IPS-18c (cell line): ENCODE data around the gene PRSS27.
"Not testable (repeated sequence)": the region's sequence is repeated elsewhere in the genome, so short reads cannot be mapped to it uniquely, and the experiment has no call there.

ENCODE experiments used
- H3K4me3 ChIP-seq: 2 replicates; pipeline ENCODE4 v1.7.0; 2013; ENCODE audit warnings: low read depth, mild to moderate bottlenecking, low read length, moderate library complexity; ENCODE audit not compliant: insufficient read depth
- H3K9me3 ChIP-seq: one replicate; pipeline ENCODE4 v1.6.1; 2013; ENCODE audit warnings: mild to moderate bottlenecking, low read length, moderate library complexity; ENCODE audit not compliant: control insufficient read depth, insufficient read depth

Gene PRSS27

GRCh38 chr16:2706085-2706484, 13.9 kb downstream of the PRSS27 start:
- H3K4me3 ChIP-seq, result no peak overlapping the region
- no peaks in the 10 kb centered on the region for H3K9me3 ChIP-seq

GRCh38 chr16:2705351-2705750, 14.7 kb downstream of the PRSS27 start:
- Histone ChIP-seq H3K9me3 (no peaks in the 10 kb centered on the region), H3K4me3 (no peak overlapping the region)

DNA sequence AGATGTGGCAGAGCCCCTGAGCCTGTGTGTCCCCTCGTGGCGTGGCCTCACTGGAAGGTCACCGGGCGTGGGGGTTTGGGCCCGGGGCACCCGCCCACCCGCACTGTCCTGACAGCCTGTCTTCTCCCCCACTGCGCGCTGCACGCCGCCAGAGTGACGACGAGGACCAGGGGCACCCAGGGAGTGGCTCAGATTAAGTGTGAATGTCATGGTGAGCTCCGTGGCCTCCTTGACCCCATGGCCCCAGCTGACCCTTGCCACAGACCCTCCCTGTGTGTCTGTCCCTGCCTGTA, 15.1 kb downstream of the PRSS27 start:
- no peak overlapping the region for H3K4me3 ChIP-seq
- no peaks in the 10 kb centered on the region for H3K9me3 ChIP-seq

DNA sequence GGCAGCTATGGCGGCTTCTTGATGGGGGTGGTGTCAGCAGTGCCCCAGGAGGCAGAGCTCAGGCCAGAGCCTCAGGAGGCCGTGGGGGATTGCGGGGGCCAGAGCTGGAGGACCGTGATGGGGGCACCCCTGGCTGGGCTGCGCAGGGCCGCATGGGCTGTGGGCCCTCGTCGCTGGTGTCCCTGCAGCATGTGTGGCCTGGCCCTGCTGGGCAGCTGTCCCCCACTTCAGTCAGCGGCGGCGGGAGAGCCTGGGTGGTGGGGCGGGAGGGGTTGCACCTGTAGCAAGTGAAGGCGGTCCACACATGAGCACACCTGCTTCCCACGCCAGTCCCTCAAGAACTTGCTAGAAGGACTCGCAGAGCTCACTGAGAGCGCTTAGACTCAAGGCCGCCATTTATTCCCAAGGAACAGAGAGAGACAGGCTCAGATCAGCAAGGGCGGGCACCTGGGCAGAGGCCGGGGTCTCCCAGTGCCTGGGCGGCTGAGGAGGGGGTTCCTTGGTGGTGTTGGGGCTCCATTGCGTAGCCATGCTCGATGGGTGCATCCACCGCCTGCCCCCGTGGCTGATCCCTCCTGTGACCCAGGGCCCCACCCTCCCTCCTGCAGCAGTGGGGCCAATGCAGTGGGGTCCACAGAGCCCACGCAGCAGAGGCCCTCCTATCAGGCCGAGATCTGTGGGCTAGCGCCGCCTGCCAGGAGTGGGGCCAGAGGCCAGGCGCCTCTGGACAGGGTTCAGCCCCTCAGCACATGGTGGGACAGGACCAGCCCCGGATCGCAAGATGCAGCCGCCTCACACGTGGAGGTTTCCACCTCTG, 15.7 kb downstream of the PRSS27 start:
- Histone ChIP-seq H3K4me3 (no peak overlapping the region), H3K9me3 (no peaks in the 10 kb centered on the region)

DNA sequence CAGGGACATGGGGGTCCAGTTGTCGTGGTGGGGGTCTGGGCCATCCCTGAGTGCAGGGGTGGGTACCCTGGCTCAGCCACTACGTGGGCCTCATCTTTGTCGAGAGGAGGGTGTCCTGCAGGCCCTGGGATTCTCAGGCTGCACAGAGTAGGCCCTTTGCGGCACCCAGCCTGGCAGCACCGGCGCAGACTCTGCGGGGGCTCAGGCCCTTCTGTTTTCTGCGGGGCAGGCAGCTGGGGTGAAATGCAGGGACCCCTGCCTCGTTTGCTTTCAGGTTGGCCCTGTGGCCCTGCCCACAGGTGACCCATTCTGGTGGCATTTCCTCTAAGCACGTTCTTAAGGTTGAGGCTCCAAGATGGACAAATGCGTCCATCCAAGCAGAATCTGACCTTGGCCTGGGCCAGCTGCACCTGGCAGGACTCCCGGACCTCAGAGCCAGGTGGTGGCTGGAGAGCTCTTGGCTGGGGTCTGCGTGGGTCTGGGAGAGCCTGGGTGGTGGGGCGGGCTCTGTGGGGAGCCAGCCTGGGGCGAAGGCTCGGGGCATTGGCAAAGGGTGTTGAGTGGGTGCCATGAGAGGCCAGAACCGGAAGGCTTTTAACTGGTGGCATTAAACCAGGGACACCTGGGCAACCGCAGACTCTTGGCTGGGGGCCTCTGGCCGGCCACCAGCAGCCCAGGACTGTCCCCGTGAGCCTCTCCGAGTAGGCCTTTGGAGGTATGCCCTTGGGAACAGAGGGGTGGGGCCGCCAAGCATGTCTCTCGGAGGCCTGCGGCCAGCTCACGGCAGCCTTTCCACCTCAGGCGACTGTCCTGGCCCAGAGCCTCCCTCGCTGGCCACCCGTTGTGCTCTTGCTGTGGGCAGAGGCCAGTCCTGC, 16.9 kb downstream of the PRSS27 start:
- H3K4me3 ChIP-seq, result no peak overlapping the region
- H3K9me3 ChIP-seq, result no peaks in the 10 kb centered on the region

- H3K4me3 ChIP-seq, result no peak overlapping the region
- H3K9me3 ChIP-seq, result no peaks in the 10 kb centered on the region
These were observed 17.6 kb downstream of the PRSS27 start for GRCh38 chr16:2702438-2702825.

DNA sequence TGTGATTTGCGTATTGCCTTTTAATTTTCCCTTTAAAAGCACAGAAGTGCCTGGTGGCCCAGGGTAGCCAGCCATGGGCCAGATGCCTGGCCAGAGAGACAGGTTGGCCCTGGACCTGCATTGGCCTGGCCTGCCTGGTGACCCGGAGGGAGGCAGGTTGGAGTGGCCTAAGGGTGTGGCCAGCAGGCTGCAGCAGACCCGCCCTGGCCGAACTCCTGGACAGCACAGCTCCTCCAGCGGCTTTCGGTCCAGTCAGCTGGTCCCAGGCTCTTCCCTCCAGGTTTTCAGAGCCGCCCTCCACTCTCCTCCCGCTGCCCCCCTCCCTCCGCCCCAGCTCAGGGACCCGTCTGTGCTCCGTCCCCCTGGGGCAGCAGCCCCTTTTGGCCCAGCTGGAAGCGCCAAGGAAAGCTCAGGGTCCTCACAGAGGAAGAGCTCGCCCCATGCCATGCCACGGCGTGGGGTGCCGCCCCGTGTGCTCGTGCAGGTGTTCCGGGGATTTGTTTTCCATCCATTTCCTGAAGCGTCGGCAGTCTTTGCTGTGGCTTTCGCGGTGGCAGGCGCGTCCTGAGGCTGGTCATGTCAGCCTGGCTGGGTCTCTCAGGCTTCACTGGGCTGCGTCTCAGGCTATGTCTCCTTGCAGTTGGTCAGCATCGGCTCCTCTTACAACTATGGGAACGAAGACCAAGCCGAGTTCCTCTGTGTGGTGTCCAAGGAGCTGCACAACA, 18.1 kb downstream of the PRSS27 start:
- Histone ChIP-seq H3K4me3 (no peak overlapping the region), H3K9me3 (no peaks in the 10 kb centered on the region)

- H3K9me3 ChIP-seq, result no peaks in the 10 kb centered on the region
- H3K4me3 ChIP-seq, result no peak overlapping the region
These were observed 18.8 kb downstream of the PRSS27 start for GRCh38 chr16:2701272-2701671.

- Histone ChIP-seq H3K4me3 (no peak overlapping the region), H3K9me3 (no peaks in the 10 kb centered on the region)
These were observed 19.2 kb downstream of the PRSS27 start for GRCh38 chr16:2700786-2701185.

DNA sequence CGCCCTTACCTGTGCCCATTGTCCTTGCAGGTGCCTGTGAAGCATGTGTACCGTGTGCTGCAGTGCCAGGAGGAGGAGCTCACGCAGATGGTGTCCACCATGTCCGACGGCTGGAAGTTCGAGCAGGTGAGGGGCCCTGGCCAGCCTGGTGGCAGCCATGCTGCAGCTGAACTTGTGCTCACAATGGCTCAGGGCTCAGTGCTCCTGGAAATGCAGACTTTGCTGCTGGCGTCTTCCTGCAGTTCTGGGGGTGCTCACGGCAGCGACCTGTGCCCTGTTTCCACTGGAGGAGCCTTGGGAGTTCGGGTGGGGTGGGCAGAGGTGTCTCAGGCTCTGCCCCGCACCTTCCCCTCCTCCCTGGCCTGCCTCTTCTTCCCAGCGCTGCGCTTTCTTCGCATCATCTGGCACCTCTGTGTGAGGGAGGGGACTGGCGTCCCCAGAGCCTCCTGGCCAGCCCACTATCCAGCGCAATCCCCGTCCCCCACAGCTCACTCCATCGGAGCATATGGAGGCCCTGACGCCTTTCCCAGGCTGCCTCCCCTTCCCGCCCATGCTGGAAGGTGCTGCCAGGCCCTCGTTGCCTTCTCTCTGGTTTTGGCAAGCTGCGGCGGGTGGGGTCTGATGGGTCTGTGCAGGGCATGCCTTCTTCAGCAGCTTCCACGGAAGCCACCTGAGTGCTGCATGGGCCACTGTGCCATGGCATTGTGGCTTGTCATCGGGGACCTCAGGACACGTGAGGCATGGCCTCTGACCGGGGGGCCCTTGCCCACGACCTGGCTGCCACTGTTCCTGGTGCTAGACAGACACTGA, 20.0 kb downstream of the PRSS27 start:
- H3K9me3 ChIP-seq, result no peaks in the 10 kb centered on the region
- no peak overlapping the region for H3K4me3 ChIP-seq

GRCh38 chr16:2698965-2699750, 20.9 kb downstream of the PRSS27 start:
- no peak overlapping the region for H3K4me3 ChIP-seq
- no peaks in the 10 kb centered on the region for H3K9me3 ChIP-seq

DNA sequence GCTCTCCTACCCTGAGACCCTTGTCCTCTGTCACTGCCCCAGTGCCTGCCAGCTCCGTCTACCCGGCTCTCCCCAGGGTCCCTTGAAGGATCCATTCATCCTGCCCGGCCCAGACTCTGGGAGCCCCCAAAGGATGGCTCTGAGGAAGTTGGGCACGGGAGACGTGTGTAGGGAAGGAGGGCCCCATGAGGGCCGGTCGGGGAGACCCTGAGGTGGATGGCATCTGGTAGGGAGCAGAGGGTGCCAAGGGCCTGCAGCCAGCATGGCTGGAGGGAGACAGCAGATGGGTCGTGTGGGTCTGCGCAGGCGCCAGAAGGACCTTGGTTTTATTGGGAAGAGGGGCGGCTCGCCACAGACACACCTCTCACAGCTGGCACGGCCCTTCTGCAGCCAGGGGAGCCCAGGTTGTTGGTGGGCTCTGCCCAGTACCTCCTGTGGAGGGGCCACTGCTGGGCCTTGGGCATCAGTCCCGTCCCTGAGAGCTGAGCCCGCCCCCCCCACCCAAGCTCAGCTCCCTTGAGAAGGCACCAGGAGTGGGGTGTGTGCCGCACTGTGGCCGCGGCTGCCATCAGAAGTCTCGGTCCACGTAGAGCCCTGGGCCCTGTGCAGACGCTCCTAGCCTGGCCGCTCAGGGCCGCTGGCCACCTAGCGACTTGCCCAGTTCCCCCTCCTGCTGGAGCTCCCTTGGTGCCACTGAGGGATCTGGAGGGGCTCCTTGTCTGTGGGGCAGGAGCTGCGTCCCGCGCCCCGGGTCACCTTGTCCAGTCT, 21.7 kb downstream of the PRSS27 start:
- H3K9me3 ChIP-seq, result no peaks in the 10 kb centered on the region
- no peak overlapping the region for H3K4me3 ChIP-seq

DNA sequence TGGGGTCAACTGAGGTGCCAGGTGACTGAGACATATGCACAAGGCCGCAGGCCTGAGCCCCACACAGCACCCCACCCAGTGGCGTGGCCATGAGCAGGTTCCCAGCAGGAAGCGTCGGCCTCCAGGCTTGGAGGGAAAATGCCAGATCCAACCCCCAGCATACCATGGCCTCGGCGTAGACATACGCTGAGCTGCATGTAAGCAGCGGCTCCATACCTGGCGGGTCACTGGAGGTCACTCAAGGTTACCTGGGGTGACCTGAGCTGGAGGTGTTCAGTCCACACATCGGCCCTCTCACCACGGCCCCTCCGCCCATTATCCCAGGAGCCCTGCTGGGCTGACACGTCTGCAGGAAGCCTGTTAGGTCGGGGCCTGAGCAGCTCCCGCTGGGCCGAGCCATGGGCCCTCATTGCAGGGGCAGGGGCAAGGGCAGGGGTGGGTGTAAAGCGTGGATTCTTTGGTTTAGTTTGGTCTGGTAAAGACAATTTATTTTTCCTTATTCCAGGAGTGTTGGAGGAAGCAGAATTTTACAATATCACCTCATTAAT, 22.5 kb downstream of the PRSS27 start:
- no peak overlapping the region for H3K4me3 ChIP-seq

DNA sequence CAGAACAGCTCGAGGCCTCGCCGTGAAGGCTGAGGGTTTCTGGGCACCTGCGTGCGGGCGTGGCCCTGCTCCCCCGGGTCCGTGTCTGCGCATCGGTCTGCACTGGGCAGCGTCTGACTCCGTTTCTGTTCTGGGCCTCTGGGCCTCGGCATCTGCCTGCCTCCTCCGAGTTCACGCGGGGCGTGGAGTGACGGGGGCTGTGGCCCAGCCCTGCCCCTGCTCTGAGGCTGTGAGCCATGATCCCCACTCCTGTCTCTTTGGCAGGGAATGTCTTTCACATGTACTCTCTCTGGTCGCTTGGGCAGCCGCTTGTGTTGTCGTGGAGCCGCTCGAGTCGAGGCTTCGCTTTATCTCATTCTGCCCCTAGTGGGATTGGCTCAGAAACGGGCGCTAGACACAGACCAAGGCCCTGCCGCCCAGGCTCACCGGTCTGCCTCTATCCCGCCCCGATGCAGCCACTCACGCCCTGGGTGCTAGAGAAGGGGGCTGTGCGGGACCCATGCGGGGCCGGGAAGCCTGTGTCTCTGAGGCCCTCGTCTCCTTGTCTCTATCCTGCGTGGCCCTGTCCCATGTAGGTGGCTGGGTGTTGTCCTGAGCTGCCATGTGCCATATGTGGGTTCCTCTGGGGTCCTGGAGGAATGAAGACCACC, 23.3 kb downstream of the PRSS27 start:
- H3K4me3 ChIP-seq, H3K9me3 ChIP-seq: not testable (repeated sequence)

More for the DNA sequence above, 22.5 kb downstream of the PRSS27 start:
- no peaks in the 10 kb centered on the region for H3K9me3 ChIP-seq

GRCh38 chr16:2692948-2693651, 26.9 kb downstream of the PRSS27 start:
- no peak overlapping the region for H3K4me3 ChIP-seq
- no peaks in the 10 kb centered on the region for H3K9me3 ChIP-seq
